ENCODE results near the gene MMP17. TPM values are rescaled to one million over a fixed set of nuclear protein-coding genes. Genes with fewer than 3 reads are reported as not detected.

MMP17 gene
- total and polyA plus RNA-seq, 4 donors, result 0.17 to 0.37 (median 0.24) TPM; not detected in 1

DNA sequence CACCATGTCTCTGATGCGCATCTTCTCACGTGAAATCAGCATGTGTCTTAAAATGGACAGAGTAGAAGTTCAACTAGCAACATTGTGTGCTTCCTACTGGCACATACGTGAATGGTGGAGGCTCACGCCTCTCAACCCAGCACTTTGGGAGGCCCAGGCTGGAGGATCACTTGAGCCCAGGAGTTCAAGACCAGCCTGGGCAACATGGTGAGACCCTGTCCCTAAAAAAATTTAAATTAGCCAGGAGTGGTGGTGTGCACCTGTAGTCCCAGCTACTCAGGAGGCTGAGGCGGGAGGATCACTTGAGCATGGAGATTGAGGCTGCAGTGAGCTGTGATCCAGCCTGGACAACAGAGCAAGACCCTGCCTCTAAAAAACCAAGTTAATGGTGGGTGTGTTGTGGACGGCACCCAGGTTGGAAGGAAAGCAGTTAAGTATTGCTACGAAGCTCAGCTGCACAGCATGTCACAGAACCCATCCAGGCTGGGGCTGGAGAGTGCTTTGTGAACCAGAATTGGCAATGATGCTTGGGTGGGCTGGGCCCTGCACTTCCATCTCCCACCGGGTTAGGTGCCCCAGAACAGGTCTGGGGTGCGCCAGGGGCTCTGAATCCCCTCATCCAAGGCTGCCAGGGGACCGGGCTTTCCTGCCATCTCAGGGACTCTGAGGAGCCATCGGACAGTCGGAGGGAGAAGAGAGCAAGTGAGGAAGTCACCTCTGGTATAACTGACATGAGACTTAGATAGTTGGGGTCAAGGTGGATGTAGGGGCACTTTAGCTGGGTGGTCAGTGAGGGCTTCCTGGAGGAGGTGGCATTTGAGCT, 33.3 kb downstream of the MMP17 start:
- H3K4me3 ChIP-seq (ENCODE audit: low read depth in 1 of 3, low read length in 3 of 3), result no peak overlapping the region
- TF ChIP-seq SP1 (IDR thresholded peaks at IDR 0.05), result no peak
- 74% methylated on average over 12 of the region's 12 CpGs for WGBS
- no peak overlapping the region for H3K9ac ChIP-seq (ENCODE audit: low read depth in 1 of 2, low read length in 2 of 2)
- H3K4me1 ChIP-seq (ENCODE audit: control insufficient read depth in 4 of 4, insufficient read depth in 4 of 4, low read length in 3 of 4), result peaks cover 15 to 35% (median 29%) of the 10 kb centered on the region in 4 donors
- H3K27me3 ChIP-seq (ENCODE audit: control insufficient read depth in 4 of 4, insufficient read depth in 4 of 4, low read length in 3 of 4), result no peaks in the 10 kb centered on the region
- no peaks in the 10 kb centered on the region for H3K36me3 ChIP-seq (ENCODE audit: control insufficient read depth in 4 of 4, insufficient read depth in 3 of 4, low read depth in 1 of 4, low read length in 3 of 4)
- no peak for DNase-seq (ENCODE audit: low spot score)
- H3K9me3 ChIP-seq (ENCODE audit: control insufficient read depth in 4 of 4, low read length in 3 of 4), result no peaks in the 10 kb centered on the region
- H3K27ac ChIP-seq (ENCODE audit: low read depth in 1 of 2, low read length in 2 of 2), result peak overlapping the region; percentile 80 to 83

DNA sequence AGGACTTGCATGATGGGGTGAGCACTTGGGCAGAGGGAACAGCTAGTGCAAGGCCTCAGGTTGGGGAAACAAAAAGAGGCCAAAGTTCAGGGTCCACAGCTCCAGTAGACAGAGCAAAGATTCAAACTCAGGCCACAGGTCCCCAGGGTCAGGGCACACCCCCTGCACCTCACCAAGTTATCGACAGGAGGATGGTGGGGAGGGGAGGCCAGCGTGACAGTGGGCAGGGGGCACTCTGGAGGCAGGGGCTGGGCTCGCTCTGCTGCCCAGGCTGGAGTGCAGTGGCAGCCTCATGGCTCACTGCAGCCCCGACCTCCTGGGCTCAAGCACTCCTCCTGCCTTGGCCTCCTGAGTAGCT, 33.9 kb downstream of the MMP17 start:
- H3K9ac ChIP-seq (ENCODE audit: low read depth in 1 of 2, low read length in 2 of 2), result no peak overlapping the region
- DNase-seq (ENCODE audit: low spot score), result no peak
- TF ChIP-seq TAF1 (conservative IDR thresholded peaks at IDR 0.05), result no peak
- TF ChIP-seq SP1 (IDR thresholded peaks at IDR 0.05), result peak; percentile 82
- TF ChIP-seq NR2F2 (IDR thresholded peaks at IDR 0.05), result peak; percentile 80
- peak; percentile 93 to 96 for TF ChIP-seq HNF4A (conservative IDR thresholded peaks at IDR 0.05)
- TF ChIP-seq FOXA1 (IDR thresholded peaks at IDR 0.05), result no peak
- TF ChIP-seq RAD21 (IDR thresholded peaks at IDR 0.05), result peak in 1 of 2 donors; percentile 32
- TF ChIP-seq RXRA (IDR thresholded peaks at IDR 0.05), result peak; percentile 83 to 86
- TF ChIP-seq HNF4G (IDR thresholded peaks at IDR 0.05), result peak; percentile 88

DNA sequence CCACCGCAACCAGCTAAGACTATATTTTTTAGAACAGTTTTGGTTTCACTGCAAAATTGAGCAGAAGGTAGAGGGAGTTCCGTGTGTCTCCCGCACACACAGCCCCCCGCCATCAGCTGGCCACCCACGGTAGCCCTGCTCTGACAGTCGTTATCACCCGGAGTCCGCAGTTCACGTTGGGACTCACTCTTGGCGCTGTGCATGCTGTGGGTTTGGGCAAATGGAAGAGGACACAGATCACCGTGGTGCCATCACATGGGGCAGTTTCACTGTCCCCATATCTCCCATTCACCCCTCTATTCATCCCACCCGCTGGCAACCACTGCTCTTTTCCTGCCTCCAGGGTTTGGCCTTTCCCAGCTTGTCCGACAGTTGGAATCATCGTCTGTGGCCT, 34.4 kb downstream of the MMP17 start:
- Histone ChIP-seq H3K4me3 (ENCODE audit: low read depth in 1 of 3, low read length in 3 of 3) (no peak overlapping the region), H3K27me3 (ENCODE audit: control insufficient read depth in 4 of 4, insufficient read depth in 4 of 4, low read length in 3 of 4) (no peaks in the 10 kb centered on the region), H3K4me1 (ENCODE audit: control insufficient read depth in 4 of 4, insufficient read depth in 4 of 4, low read length in 3 of 4) (peaks cover 15 to 35% (median 29%) of the 10 kb centered on the region in 4 donors), H3K27ac (ENCODE audit: low read depth in 1 of 2, low read length in 2 of 2) (peak overlapping the region; percentile 50 to 80), H3K9ac (ENCODE audit: low read depth in 1 of 2, low read length in 2 of 2) (no peak overlapping the region), H3K36me3 (ENCODE audit: control insufficient read depth in 4 of 4, insufficient read depth in 3 of 4, low read depth in 1 of 4, low read length in 3 of 4) (no peaks in the 10 kb centered on the region), H3K9me3 (ENCODE audit: control insufficient read depth in 4 of 4, low read length in 3 of 4) (no peaks in the 10 kb centered on the region)
- no peak for DNase-seq (ENCODE audit: low spot score)
- TF ChIP-seq FOXA1 (IDR thresholded peaks at IDR 0.05) (no peak), TAF1 (conservative IDR thresholded peaks at IDR 0.05) (no peak), GABPA (IDR thresholded peaks at IDR 0.05 in 1 of 2, conservative IDR thresholded peaks at IDR 0.05 in 1 of 2) (no peak), HNF4G (IDR thresholded peaks at IDR 0.05) (no peak), EGR1 (IDR thresholded peaks at IDR 0.05; ENCODE audit: low read depth in 2 of 2) (no peak), ATF3 (IDR thresholded peaks at IDR 0.05) (no peak), YY1 (IDR thresholded peaks at IDR 0.05) (no peak), RAD21 (IDR thresholded peaks at IDR 0.05) (no peak), SP1 (IDR thresholded peaks at IDR 0.05) (no peak), HNF4A (conservative IDR thresholded peaks at IDR 0.05) (no peak), JUND (IDR thresholded peaks at IDR 0.05) (no peak), NR2F2 (IDR thresholded peaks at IDR 0.05) (no peak), FOXA2 (IDR thresholded peaks at IDR 0.05) (no peak)
- TF ChIP-seq, protein P1, sequence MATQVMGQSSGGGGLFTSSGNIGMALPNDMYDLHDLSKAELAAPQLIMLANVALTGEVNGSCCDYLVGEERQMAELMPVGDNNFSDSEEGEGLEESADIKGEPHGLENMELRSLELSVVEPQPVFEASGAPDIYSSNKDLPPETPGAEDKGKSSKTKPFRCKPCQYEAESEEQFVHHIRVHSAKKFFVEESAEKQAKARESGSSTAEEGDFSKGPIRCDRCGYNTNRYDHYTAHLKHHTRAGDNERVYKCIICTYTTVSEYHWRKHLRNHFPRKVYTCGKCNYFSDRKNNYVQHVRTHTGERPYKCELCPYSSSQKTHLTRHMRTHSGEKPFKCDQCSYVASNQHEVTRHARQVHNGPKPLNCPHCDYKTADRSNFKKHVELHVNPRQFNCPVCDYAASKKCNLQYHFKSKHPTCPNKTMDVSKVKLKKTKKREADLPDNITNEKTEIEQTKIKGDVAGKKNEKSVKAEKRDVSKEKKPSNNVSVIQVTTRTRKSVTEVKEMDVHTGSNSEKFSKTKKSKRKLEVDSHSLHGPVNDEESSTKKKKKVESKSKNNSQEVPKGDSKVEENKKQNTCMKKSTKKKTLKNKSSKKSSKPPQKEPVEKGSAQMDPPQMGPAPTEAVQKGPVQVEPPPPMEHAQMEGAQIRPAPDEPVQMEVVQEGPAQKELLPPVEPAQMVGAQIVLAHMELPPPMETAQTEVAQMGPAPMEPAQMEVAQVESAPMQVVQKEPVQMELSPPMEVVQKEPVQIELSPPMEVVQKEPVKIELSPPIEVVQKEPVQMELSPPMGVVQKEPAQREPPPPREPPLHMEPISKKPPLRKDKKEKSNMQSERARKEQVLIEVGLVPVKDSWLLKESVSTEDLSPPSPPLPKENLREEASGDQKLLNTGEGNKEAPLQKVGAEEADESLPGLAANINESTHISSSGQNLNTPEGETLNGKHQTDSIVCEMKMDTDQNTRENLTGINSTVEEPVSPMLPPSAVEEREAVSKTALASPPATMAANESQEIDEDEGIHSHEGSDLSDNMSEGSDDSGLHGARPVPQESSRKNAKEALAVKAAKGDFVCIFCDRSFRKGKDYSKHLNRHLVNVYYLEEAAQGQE (IDR thresholded peaks at IDR 0.05), result no peak
- TF ChIP-seq, protein P2, sequence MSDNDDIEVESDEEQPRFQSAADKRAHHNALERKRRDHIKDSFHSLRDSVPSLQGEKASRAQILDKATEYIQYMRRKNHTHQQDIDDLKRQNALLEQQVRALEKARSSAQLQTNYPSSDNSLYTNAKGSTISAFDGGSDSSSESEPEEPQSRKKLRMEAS (IDR thresholded peaks at IDR 0.05), result no peak
- 51% methylated on average over 14 of the region's 14 CpGs for WGBS

More for the DNA sequence above, 33.9 kb downstream of the MMP17 start:
- WGBS, result 48% methylated on average over 4 of the region's 4 CpGs
- Histone ChIP-seq H3K27me3 (ENCODE audit: control insufficient read depth in 4 of 4, insufficient read depth in 4 of 4, low read length in 3 of 4) (no peaks in the 10 kb centered on the region), H3K4me3 (ENCODE audit: low read depth in 1 of 3, low read length in 3 of 3) (no peak overlapping the region), H3K4me1 (ENCODE audit: control insufficient read depth in 4 of 4, insufficient read depth in 4 of 4, low read length in 3 of 4) (peaks cover 15 to 35% (median 29%) of the 10 kb centered on the region in 4 donors), H3K36me3 (ENCODE audit: control insufficient read depth in 4 of 4, insufficient read depth in 3 of 4, low read depth in 1 of 4, low read length in 3 of 4) (no peaks in the 10 kb centered on the region), H3K27ac (ENCODE audit: low read depth in 1 of 2, low read length in 2 of 2) (peak overlapping the region; percentile 50 to 80), H3K9me3 (ENCODE audit: control insufficient read depth in 4 of 4, low read length in 3 of 4) (no peaks in the 10 kb centered on the region)
